ENCODE results near the gene SMIM33.
"Not testable (repeated sequence)": the region's sequence is repeated elsewhere in the genome, so short reads cannot be mapped to it uniquely, and the experiment has no call there.

SMIM33 gene

GRCh38 chr5:139457653-139458306, 13.0 kb upstream of the SMIM33 start:
- no peak for DNase-seq

- peak; percentile 60 for DNase-seq
Measured at GRCh38 chr5:139458580-139459407, 12.0 kb upstream of the SMIM33 start.

GRCh38 chr5:139459451-139459934, 11.3 kb upstream of the SMIM33 start:
- no peak for DNase-seq

GRCh38 chr5:139460455-139460854, 10.3 kb upstream of the SMIM33 start:
- no peak for DNase-seq

- no peak for DNase-seq
Measured at GRCh38 chr5:139461176-139461575, 9.6 kb upstream of the SMIM33 start.

GRCh38 chr5:139461698-139462097, 9.1 kb upstream of the SMIM33 start:
- no peak for DNase-seq

GRCh38 chr5:139462586-139463276, 8.1 kb upstream of the SMIM33 start, which contains the start of gene ECSCR:
TSS of gene ECSCR (minus strand) at chr5:139462743. CDS start at chr5:139462670, 73 bp downstream.
- no peak for DNase-seq

GRCh38 chr5:139468421-139468931, 2.3 kb upstream of the SMIM33 start:
- no peak for DNase-seq

- no peak for DNase-seq
Measured at GRCh38 chr5:139472386-139473030, 1.7 kb downstream of the SMIM33 start.

GRCh38 chr5:139473105-139473504, 2.3 kb downstream of the SMIM33 start:
- no peak for DNase-seq

GRCh38 chr5:139473565-139473964, 2.8 kb downstream of the SMIM33 start:
- DNase-seq = no peak

GRCh38 chr5:139474890-139475791, 4.3 kb downstream of the SMIM33 start:
- no peak for DNase-seq

GRCh38 chr5:139475865-139476617, 5.2 kb downstream of the SMIM33 start:
- no peak for DNase-seq

GRCh38 chr5:139478657-139479423, 8.0 kb downstream of the SMIM33 start:
- not testable (repeated sequence) for DNase-seq

- not testable (repeated sequence) for DNase-seq
Measured at GRCh38 chr5:139479729-139480128, 8.9 kb downstream of the SMIM33 start.

GRCh38 chr5:139481122-139481533, 10.3 kb downstream of the SMIM33 start:
- peak; percentile 34 for DNase-seq

- no peak for DNase-seq
Measured at GRCh38 chr5:139481580-139482049, 10.8 kb downstream of the SMIM33 start.

GRCh38 chr5:139482050-139482889, 11.5 kb downstream of the SMIM33 start, which contains the start of gene STING1:
TSS of gene STING1 (minus strand) at chr5:139482758. CDS start at chr5:139481704, 1,054 bp downstream.
- DNase-seq = peak; percentile 17

- DNase-seq = not testable (repeated sequence)
Measured at GRCh38 chr5:139482890-139483208, 12.0 kb downstream of the SMIM33 start.
